Stimulated activated naive CD8-positive, alpha-beta T cell treated with anti-CD3 and anti-CD28 coated beads, Interleukin-15, Interleukin-2, amounts not matched to agents 100 ng/mL and 50 ng/mL, for 24 hours (primary cell): ENCODE results near the gene CXorf66.
"Not testable (repeated sequence)": the region's sequence is repeated elsewhere in the genome, so short reads cannot be mapped to it uniquely, and the experiment has no call there.

Source experiments
- H3K27ac Mint-ChIP-seq: one replicate; pipeline ENCODE4 v1.8.0; 2021; ENCODE audit warnings: mild to moderate bottlenecking, mixed read lengths
- H3K27me3 Mint-ChIP-seq: one replicate; pipeline ENCODE4 v1.8.0; 2021; ENCODE audit warnings: mixed read lengths
- H3K36me3 Mint-ChIP-seq: one replicate; pipeline ENCODE4 v1.8.0; 2021; ENCODE audit warnings: low read depth, mixed read lengths
- H3K4me1 Mint-ChIP-seq: one replicate; pipeline ENCODE4 v1.8.0; 2021; ENCODE audit warnings: low read depth, mixed read lengths
- H3K4me3 Mint-ChIP-seq: one replicate; pipeline ENCODE4 v1.8.0; 2021; ENCODE audit warnings: mild to moderate bottlenecking, mixed read lengths
- H3K9me3 Mint-ChIP-seq: one replicate; pipeline ENCODE4 v1.8.0; 2021; ENCODE audit warnings: mixed read lengths

Gene CXorf66, protein sequence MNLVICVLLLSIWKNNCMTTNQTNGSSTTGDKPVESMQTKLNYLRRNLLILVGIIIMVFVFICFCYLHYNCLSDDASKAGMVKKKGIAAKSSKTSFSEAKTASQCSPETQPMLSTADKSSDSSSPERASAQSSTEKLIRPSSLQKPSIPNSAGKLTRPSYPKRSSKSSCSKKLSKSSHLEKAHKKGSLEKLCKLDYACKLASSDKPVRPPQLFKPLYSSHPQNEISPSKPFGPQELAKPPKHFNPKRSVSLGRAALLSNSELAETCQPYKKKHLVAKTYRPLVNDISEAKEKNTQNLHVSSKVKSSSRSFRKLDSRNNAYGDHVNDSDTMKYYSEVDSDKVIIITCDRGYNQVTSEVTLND

DNA sequence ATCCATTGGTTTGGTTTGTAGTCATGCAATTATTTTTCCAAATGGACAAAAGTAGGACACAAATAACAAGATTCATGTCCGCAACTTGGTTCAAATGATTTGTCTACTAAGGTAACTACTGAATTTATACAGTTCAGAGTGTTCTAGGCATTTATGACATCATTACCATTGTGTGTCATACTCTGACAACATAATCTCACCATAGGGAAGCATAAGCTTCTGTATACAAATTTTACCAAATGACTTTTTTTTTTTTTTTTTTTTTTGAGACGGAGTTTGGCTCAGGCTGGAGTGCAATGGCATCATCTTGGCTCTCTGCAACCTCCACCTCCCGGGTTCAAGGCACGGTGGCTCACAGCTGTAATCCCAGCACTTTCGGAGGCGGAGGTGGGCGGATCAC lies at the start of gene CXorf66:
CXorf66 (minus strand) TSS at position 101 of the 400 bp plus-strand sequence; CDS start at position 76, 25 bp downstream.
- no peak within 1 kb of the TSS for H3K27ac Mint-ChIP-seq
- H3K4me1 Mint-ChIP-seq: no peaks in the 10 kb centered on the region
- H3K4me3 Mint-ChIP-seq: no peak within 1 kb of the TSS
- no peaks in the 10 kb centered on the region for H3K9me3 Mint-ChIP-seq
- H3K27me3 Mint-ChIP-seq: peaks cover 7% of the 10 kb centered on the region
- no peaks in the 10 kb centered on the region for H3K36me3 Mint-ChIP-seq

DNA sequence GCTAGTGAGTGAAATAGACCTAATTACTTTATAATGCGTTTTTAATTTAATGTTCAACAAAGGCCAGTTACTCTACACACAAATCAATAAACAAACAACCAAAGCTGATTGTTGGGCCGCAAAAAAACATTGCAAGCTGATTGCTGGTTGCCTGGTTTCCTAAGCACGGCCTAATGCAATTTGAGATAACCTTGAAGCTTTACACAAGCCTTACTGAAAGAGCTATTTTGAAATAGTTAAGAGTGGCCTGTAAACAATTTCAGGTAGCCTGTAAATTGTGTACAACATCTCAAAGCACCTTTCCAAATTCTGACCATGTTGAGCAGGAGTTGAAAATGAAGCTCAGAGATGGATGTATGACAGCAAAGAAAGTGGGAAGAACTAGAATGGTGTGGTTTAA lies 17.5 kb upstream of the CXorf66 start:
- no peak overlapping the region for H3K27ac Mint-ChIP-seq
- H3K36me3 Mint-ChIP-seq: no peaks in the 10 kb centered on the region
- no peak overlapping the region for H3K4me3 Mint-ChIP-seq
- H3K27me3 Mint-ChIP-seq: no peaks in the 10 kb centered on the region
- H3K9me3 Mint-ChIP-seq: no peaks in the 10 kb centered on the region
- no peaks in the 10 kb centered on the region for H3K4me1 Mint-ChIP-seq

DNA sequence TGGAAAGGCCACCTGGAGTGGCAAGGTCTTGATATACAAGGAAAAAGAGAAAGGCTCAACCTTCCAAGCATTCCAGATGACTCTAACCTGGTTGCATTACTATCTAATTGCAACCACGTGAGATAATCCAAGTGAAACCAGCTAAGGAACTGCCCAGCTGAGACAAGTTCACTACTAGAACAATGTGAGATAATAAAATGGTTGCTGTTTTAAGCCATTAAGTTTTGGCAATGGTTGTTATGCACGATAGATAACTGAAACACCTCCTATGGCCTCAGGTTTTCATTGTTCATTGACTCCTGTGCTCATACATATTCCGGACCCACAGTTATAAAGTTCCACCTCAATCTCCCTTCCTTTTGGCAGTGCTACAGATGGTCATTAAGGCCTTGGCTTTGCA lies 9.2 kb upstream of the CXorf66 start:
- no peak overlapping the region for H3K27ac Mint-ChIP-seq
- H3K4me3 Mint-ChIP-seq: no peak overlapping the region
- H3K9me3 Mint-ChIP-seq: no peaks in the 10 kb centered on the region
- H3K36me3 Mint-ChIP-seq: no peaks in the 10 kb centered on the region
- peaks cover 8% of the 10 kb centered on the region for H3K27me3 Mint-ChIP-seq
- H3K4me1 Mint-ChIP-seq: no peaks in the 10 kb centered on the region

DNA sequence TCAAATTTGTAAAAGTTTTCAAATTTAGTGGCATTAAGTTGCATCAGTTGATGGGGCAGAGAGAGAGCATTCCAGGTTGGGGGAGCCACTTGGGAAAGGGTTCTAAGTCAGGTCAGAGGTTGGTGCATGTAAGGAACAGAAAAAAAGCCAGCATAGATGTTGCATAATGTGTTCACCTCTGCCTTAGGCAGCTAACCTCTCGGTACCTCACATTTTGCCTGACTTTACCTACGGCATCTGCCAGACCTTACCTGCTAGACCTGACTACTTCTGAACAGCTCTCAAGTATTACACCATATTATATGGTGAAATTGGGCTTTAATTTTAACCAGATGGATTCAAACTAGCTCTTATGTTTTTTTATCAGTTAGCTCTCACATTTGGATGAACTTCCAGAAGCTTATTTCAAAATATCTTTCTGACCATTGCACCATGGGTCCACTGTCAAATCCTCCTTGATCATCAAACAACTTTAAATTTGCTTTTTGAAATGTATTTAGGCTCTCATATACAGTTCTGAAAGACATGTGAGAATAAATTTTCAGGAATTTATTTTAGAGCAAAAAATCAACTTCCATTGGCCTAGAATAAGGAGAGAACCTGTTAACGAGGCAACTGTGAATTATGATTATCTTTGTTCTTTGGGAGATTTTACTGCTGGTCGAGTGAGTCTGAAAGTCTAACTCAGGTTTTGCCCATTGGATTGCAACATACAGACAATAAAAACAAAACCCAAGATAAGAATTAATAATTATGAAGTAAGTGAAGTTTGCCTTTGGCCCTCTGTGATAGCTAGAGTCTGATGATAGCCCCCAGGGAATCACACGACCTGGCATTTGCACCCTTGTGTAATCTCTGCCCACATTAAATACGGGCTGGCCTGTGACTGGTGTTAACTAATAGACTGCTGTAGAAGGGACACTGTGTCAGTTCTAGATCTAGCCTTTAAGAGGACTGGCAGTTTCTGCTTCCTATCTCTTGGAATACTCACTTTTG lies 7.6 kb upstream of the CXorf66 start:
- H3K27ac Mint-ChIP-seq: no peak overlapping the region
- no peaks in the 10 kb centered on the region for H3K9me3 Mint-ChIP-seq
- no peaks in the 10 kb centered on the region for H3K36me3 Mint-ChIP-seq
- H3K4me1 Mint-ChIP-seq: no peaks in the 10 kb centered on the region
- no peak overlapping the region for H3K4me3 Mint-ChIP-seq
- H3K27me3 Mint-ChIP-seq: peaks cover 8% of the 10 kb centered on the region

DNA sequence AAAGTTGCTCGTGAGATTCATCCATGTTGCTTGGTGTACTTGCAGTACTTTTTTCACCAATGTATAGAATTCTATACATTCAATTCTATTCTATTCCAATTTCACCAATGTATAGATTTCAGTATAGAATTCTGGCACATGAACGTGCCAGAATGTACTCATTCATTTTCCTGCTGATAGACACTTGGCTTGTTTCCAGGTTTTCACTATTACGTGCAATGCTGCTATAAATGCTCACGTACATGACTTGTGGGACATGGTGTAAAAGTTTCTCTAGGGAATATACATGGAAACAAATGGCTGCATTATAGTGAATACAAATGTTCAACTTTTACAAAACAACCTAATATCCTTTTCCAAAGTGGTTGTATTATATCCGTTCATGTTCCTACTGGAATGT lies 6.8 kb upstream of the CXorf66 start:
- no peaks in the 10 kb centered on the region for H3K4me1 Mint-ChIP-seq
- no peaks in the 10 kb centered on the region for H3K36me3 Mint-ChIP-seq
- H3K9me3 Mint-ChIP-seq: no peaks in the 10 kb centered on the region
- H3K27ac Mint-ChIP-seq: no peak overlapping the region
- no peak overlapping the region for H3K4me3 Mint-ChIP-seq
- peaks cover 8% of the 10 kb centered on the region for H3K27me3 Mint-ChIP-seq

DNA sequence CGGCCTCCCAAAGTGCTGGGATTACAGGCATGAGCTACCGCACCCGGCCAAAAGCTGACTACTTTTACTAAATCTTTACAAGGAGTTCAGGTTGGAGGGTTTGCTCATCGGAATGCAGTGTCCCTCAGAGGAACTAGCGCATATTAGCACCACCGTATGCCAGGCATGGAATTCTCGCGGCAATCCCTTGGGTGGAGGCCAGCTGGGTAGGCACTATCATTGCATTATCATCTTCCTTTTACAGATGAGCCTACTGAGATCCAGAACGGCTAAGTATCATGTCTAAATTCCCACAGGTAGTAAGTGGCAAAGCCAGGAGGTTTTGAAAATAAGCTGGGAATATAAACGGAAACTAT lies 6.1 kb upstream of the CXorf66 start:
- Mint-ChIP-seq H3K36me3 (no peaks in the 10 kb centered on the region), H3K9me3 (no peaks in the 10 kb centered on the region), H3K4me3 (no peak overlapping the region), H3K4me1 (no peaks in the 10 kb centered on the region), H3K27me3 (peaks cover 7% of the 10 kb centered on the region), H3K27ac (no peak overlapping the region)

DNA sequence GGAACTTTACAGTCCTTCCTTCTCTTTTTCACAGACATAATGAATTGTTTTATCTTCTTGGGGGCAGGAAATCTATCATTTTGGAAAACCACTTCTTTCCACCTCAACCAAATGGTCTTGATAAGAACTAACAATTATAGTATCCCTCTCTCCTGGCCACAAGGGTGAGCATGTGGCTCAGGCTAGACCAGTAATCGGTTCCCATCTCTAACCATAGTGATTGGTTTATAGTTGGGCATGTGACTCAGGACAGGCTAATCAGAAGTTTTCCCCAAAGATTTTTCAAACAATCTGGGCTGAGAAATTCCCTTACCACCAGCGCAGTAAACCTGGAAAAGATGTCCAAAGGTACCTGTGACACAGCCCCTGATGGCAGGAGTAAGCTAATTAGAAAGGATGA lies 4.0 kb upstream of the CXorf66 start:
- H3K4me1 Mint-ChIP-seq: no peaks in the 10 kb centered on the region
- peaks cover 4% of the 10 kb centered on the region for H3K27me3 Mint-ChIP-seq
- H3K9me3 Mint-ChIP-seq: no peaks in the 10 kb centered on the region
- H3K4me3 Mint-ChIP-seq: no peak overlapping the region
- H3K36me3 Mint-ChIP-seq: no peaks in the 10 kb centered on the region
- no peak overlapping the region for H3K27ac Mint-ChIP-seq

DNA sequence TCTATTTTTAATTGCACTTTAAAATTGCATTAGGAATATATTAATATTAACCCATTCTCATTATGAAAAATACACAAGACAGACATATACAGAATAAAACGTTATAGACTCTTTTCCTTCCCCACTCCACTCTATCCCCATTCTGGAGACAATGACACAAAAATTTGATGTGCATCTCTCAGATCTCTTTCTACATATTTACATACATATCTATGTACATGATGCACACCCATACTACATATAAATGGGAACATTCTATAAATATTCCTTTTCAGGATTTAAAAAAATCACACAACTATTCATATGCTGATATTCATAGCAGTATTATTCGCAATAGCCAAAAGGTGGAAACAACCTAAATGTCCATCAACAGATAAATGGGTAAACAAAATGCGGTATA lies 2.4 kb upstream of the CXorf66 start:
- peaks cover 4% of the 10 kb centered on the region for H3K27me3 Mint-ChIP-seq
- no peaks in the 10 kb centered on the region for H3K36me3 Mint-ChIP-seq
- no peak overlapping the region for H3K27ac Mint-ChIP-seq
- H3K9me3 Mint-ChIP-seq: no peaks in the 10 kb centered on the region
- H3K4me3 Mint-ChIP-seq: no peak overlapping the region
- no peaks in the 10 kb centered on the region for H3K4me1 Mint-ChIP-seq

DNA sequence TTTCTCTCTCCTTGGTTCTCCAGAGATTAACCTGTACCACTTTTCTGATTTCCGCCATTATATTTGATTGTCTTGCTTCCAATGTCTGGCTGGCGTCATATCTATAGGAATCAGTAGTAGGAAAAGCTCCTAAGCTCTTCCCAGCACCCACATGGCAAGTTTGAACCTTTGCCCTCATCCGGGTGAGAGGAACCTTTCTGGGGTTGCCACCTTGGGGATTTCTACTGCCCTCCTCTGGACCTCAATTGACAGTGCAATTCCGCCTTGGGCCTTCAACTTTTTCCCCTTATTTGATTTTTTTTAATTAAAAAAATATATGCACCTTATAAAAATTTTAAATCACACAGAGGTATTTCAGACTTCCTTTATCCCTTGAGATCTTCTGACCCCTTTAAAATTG lies 2.0 kb upstream of the CXorf66 start:
- Mint-ChIP-seq H3K27ac (no peak overlapping the region), H3K27me3 (peaks cover 4% of the 10 kb centered on the region), H3K9me3 (no peaks in the 10 kb centered on the region), H3K36me3 (no peaks in the 10 kb centered on the region), H3K4me1 (no peaks in the 10 kb centered on the region), H3K4me3 (no peak overlapping the region)

DNA sequence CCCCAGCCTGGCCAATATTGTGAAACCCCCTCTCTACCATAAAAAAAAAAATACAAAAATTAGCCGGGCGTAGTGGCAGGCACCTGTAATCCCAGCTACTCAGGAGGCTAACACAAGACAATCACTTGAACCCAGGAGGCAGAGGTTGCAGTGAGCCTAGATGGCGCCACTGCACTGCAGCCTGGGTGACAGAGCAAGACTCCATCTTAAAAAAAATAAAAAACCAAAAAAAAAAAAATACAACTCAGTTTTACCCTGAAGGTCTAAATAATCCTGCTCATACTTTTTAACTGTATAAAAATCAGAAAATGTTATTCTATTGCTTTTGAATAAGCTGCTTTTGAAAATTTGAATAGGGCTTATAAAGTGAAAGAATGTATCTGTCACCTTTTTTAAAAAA lies 838 bp upstream of the CXorf66 start:
- not testable (repeated sequence) for H3K4me1 Mint-ChIP-seq, H3K9me3 Mint-ChIP-seq, H3K4me3 Mint-ChIP-seq, H3K36me3 Mint-ChIP-seq, H3K27ac Mint-ChIP-seq, H3K27me3 Mint-ChIP-seq

DNA sequence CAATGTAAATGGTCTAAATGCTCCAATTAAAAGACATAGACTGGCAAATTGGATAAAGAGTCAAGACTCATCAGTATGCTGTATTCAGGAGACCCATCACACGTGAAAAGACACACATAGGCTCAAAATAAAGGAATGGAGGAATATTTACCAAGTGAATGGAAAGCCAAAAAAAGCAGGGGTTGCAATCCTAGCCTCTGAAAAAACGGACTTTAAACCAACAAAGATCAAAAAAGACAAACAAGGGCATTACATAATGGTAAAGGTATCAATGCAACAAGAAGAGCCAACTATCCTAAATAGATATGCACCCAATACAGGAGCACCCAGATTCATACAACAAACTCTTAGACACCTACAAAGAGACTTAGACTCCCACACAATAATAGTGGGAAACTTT lies 4.2 kb downstream of the CXorf66 start:
- not testable (repeated sequence) for H3K4me1 Mint-ChIP-seq, H3K36me3 Mint-ChIP-seq, H3K4me3 Mint-ChIP-seq, H3K27ac Mint-ChIP-seq, H3K9me3 Mint-ChIP-seq
- H3K27me3 Mint-ChIP-seq: peaks cover 13% of the 10 kb centered on the region

DNA sequence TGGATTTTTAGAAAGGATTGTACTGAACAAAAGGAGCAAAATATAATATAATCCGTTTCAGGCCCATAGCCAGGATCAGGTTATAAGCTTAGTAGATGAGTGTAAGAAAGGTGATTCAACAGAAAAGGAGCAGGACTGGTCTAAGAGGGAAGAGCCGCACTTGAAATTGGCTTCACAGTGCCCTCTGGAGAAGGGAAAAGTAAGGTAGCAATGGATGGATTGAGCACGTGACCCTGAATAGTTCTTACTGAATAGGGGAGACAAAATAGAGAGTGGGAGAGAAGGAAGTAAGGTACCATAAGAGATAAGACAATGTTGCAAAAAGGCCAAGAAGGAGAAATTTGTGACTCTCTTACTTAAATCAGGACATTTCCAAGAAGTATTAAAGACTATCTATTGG lies 15.6 kb downstream of the CXorf66 start:
- H3K36me3 Mint-ChIP-seq: no peaks in the 10 kb centered on the region
- H3K27ac Mint-ChIP-seq: no peak overlapping the region
- no peak overlapping the region for H3K4me3 Mint-ChIP-seq
- H3K4me1 Mint-ChIP-seq: no peaks in the 10 kb centered on the region
- H3K27me3 Mint-ChIP-seq: no peaks in the 10 kb centered on the region
- H3K9me3 Mint-ChIP-seq: no peaks in the 10 kb centered on the region

DNA sequence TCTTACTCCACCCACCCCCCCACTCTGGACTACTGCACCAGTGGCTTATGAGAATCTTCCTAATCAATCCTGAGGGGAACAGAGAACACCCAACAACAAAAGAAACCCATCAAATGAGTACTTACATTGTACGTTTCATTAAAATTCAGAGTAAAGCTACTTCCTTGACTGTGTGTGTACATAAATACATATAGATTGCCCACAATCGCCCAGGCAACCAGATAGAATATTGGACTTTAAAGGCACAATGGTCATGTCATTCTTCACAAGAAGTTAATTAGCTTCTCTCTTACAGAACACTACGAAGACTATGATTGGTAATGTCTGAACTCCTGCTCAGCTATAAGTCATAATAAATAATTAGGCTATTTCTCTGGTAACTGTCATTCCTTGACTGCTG lies 20.2 kb downstream of the CXorf66 start:
- Mint-ChIP-seq H3K27me3 (no peaks in the 10 kb centered on the region), H3K4me3 (no peak overlapping the region), H3K4me1 (no peaks in the 10 kb centered on the region), H3K36me3 (no peaks in the 10 kb centered on the region), H3K9me3 (no peaks in the 10 kb centered on the region), H3K27ac (no peak overlapping the region)

DNA sequence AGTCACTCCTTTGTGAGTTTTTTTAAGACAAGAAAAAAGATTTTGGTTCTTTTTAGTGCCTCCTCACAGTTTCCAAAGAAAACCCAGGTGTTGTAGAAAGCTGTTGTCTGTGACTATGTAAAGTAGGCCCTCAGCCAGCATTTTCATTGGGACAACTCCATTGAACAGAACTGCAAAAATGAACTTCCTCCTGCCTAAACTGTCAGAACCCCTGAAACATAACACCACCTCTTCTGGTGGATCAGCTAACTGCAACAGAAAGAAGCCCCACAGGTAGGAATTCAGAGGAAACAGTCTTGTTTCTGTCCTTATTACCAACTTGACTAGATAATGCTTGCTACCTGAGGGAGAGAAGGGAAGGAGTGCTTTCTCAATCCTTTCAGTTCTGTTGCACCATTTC lies 29.1 kb downstream of the CXorf66 start:
- H3K9me3 Mint-ChIP-seq: no peaks in the 10 kb centered on the region
- H3K4me1 Mint-ChIP-seq: no peaks in the 10 kb centered on the region
- H3K4me3 Mint-ChIP-seq: no peak overlapping the region
- H3K36me3 Mint-ChIP-seq: no peaks in the 10 kb centered on the region
- H3K27me3 Mint-ChIP-seq: no peaks in the 10 kb centered on the region
- no peak overlapping the region for H3K27ac Mint-ChIP-seq

DNA sequence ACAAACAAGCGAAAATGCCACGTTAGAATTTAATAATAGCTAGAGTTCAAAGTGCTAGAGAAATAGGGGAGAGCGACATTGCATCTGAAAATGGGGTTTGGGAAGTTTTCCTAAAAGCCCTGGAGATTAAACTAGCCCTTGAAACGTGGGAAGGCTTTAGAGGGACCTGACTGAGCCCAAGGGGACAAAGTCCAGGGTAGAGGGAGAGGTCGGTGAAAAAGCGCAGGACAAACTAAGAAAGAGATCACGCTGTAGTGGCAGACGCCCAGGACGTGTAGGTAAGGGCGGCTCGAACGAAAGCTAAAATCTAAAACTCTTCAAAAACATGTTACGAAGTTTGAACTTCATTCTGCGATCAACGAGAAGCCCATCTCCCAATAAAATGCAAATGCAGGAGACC lies 31.4 kb downstream of the CXorf66 start:
- Mint-ChIP-seq H3K27ac (peak overlapping the region; percentile 89), H3K4me3 (peak overlapping the region; percentile 81), H3K4me1 (peaks cover 22% of the 10 kb centered on the region), H3K9me3 (no peaks in the 10 kb centered on the region), H3K27me3 (no peaks in the 10 kb centered on the region), H3K36me3 (peaks cover 3% of the 10 kb centered on the region)
